Liver (tissue), 9 donors: ENCODE results near the gene SLC25A52. TPM values are rescaled to one million over a fixed set of nuclear protein-coding genes. Genes with fewer than 3 reads are reported as not detected.

Experiments
- DNase-seq: peaks from one replicate; pipeline ENCODE4 v3.0.0-alpha.2; 2017; ENCODE audit warnings: low spot score
- H3K27ac ChIP-seq, 2 donors: one replicate each; pipeline ENCODE4 v1.7.0; 2013; ENCODE audit warnings: inconsistent platforms in 2 of 2, low read length in 2 of 2, control low read depth in 1 of 2, low read depth in 1 of 2, mild to moderate bottlenecking in 1 of 2
- H3K27me3 ChIP-seq, 4 donors: one replicate each; pipeline versions ENCODE4 v1.6.1 to v1.7.0; 2013; ENCODE audit warnings: low read length in 3 of 4, inconsistent platforms in 1 of 4, mild to moderate bottlenecking in 1 of 4, moderate library complexity in 1 of 4; ENCODE audit not compliant: control insufficient read depth in 4 of 4, insufficient read depth in 4 of 4
- H3K36me3 ChIP-seq, 4 donors: one replicate each; pipeline versions ENCODE4 v1.6.1 to v1.7.0; 2013; ENCODE audit warnings: low read length in 3 of 4, mild to moderate bottlenecking in 3 of 4, low read depth in 1 of 4, moderate library complexity in 1 of 4; ENCODE audit not compliant: control insufficient read depth in 4 of 4, insufficient read depth in 3 of 4
- H3K4me1 ChIP-seq, 4 donors: one replicate each; pipeline versions ENCODE4 v1.6.1 to v1.7.0; 2013; ENCODE audit warnings: low read length in 3 of 4, mild to moderate bottlenecking in 3 of 4, moderate library complexity in 1 of 4; ENCODE audit not compliant: control insufficient read depth in 4 of 4, insufficient read depth in 4 of 4
- H3K4me3 ChIP-seq, 3 donors: one replicate each; pipeline versions ENCODE4 v1.6.1 to v1.7.0; 2013; ENCODE audit warnings: low read length in 3 of 3, control low read depth in 1 of 3, low read depth in 1 of 3, mild to moderate bottlenecking in 1 of 3
- H3K9ac ChIP-seq, 2 donors: one replicate each; pipeline ENCODE4 v1.7.0; 2013; ENCODE audit warnings: low read length in 2 of 2, mild to moderate bottlenecking in 2 of 2, moderate library complexity in 2 of 2, control low read depth in 1 of 2, low read depth in 1 of 2
- H3K9me3 ChIP-seq, 4 donors: one replicate each; pipeline versions ENCODE4 v1.6.1 to v1.7.0; 2013; ENCODE audit warnings: low read length in 3 of 4; ENCODE audit not compliant: control insufficient read depth in 4 of 4
- EGR1 ChIP-seq, 2 donors: IDR thresholded peaks; 2 replicates each; pipeline ENCODE4 v1.6.1; 2016 to 2018; ENCODE audit warnings: antibody characterized with exemption in 2 of 2, low read depth in 2 of 2
- FOXA1 ChIP-seq: IDR thresholded peaks from 2 replicates; pipeline ENCODE4 v1.6.1; 2016; ENCODE audit warnings: antibody characterized with exemption
- FOXA2 ChIP-seq: IDR thresholded peaks from 2 replicates; pipeline ENCODE4 v1.6.1; 2016; ENCODE audit warnings: antibody characterized with exemption
- GABPA ChIP-seq, 2 donors: IDR thresholded peaks in 1 of 2; conservative IDR thresholded peaks in 1 of 2; 2 replicates each; pipeline ENCODE4 v1.6.1; 2016; ENCODE audit warnings: antibody characterized with exemption in 2 of 2, mild to moderate bottlenecking in 1 of 2, moderate library complexity in 1 of 2
- HNF4A ChIP-seq, 2 donors: conservative IDR thresholded peaks; 2 replicates each; pipeline ENCODE4 v1.6.1; 2016; ENCODE audit warnings: antibody characterized with exemption in 2 of 2, mild to moderate bottlenecking in 2 of 2
- HNF4G ChIP-seq: IDR thresholded peaks from 2 replicates; pipeline ENCODE4 v1.6.1; 2016; ENCODE audit warnings: antibody characterized with exemption
- JUND ChIP-seq, 2 donors: IDR thresholded peaks; 2 replicates each; pipeline ENCODE4 v1.6.1; 2016; ENCODE audit warnings: antibody characterized with exemption in 2 of 2
- NR2F2 ChIP-seq: IDR thresholded peaks from 2 replicates; pipeline ENCODE4 v1.6.1; 2016; ENCODE audit warnings: antibody characterized with exemption
- RAD21 ChIP-seq, 2 donors: IDR thresholded peaks; 2 replicates each; pipeline ENCODE4 v1.6.1; 2016; ENCODE audit warnings: antibody characterized with exemption in 2 of 2, mild to moderate bottlenecking in 2 of 2
- RXRA ChIP-seq, 2 donors: IDR thresholded peaks; 2 replicates each; pipeline ENCODE4 v1.6.1; 2017 to 2018; ENCODE audit warnings: antibody characterized with exemption in 2 of 2, mild to moderate bottlenecking in 1 of 2
- SP1 ChIP-seq: IDR thresholded peaks from 2 replicates; pipeline ENCODE4 v1.6.1; 2018; ENCODE audit warnings: antibody characterized with exemption, mild to moderate bottlenecking
- TAF1 ChIP-seq: conservative IDR thresholded peaks from 2 replicates; pipeline ENCODE4 v1.6.1; 2016; ENCODE audit warnings: antibody characterized with exemption, mild to moderate bottlenecking
- YY1 ChIP-seq: IDR thresholded peaks from 2 replicates; pipeline ENCODE4 v1.6.1; 2016; ENCODE audit warnings: antibody characterized with exemption, mild to moderate bottlenecking
- WGBS: extraction: QIAGEN DNeasy Blood & Tissue Kit; methylation state at CpG from one replicate; pipeline ENCODE4 v1.1.7; 2013; 5-methylcytosine and 5-hydroxymethylcytosine counted together
- polyA plus RNA-seq, 2 donors: library from polyadenylated mRNA; stranded (reverse) in 1 of 2; unstranded in 1 of 2; fragments of 200-250 nt in 1 of 2; fragments of >200 nt in 1 of 2; fragmentation: Nextera tagmentation in 1 of 2; extraction: Ambion mirVana in 1 of 2; gene quantifications; one replicate each; pipeline versions ENCODE4 v1.2.1 to v1.2.3, GENCODE V29; 2013 to 2015
- total RNA-seq, 2 donors: library from RNA; depleted of rRNA; stranded (reverse); fragments of >200 nt; gene quantifications; one replicate each; pipeline ENCODE4 v1.2.3, GENCODE V29; 2014
- TF ChIP-seq, protein P1 (sequence below): IDR thresholded peaks from 2 replicates; pipeline ENCODE4 v1.6.1; 2016; ENCODE audit warnings: antibody characterized with exemption, mild to moderate bottlenecking
- TF ChIP-seq, protein P2 (sequence below): IDR thresholded peaks from 2 replicates; pipeline ENCODE4 v1.6.1; 2016; ENCODE audit warnings: antibody characterized with exemption
- TF ChIP-seq, protein P3 (sequence below): IDR thresholded peaks from 2 replicates; pipeline ENCODE4 v1.6.1; 2016; ENCODE audit warnings: antibody characterized with exemption
- TF ChIP-seq, protein P4 (sequence below): fragments of 150-350 bp; IDR thresholded peaks from 2 replicates; pipeline ENCODE4 v1.5.1; 2017; ENCODE audit warnings: improper control_type of control experiment, low read depth, low read length; ENCODE audit not compliant: missing input control
- TF ChIP-seq, protein P5 (sequence below): IDR thresholded peaks from 2 replicates; pipeline ENCODE4 v1.6.1; 2016; ENCODE audit warnings: antibody characterized with exemption
- donor health status: healthy.
- donor health status: healthy.
- donor health status: healthy.
- donor health status: healthy.
- donor health status: healthy.

The SLC25A52 gene
- total and polyA plus RNA-seq, 4 donors: 0.14 to 0.17 TPM; not detected in 2

DNA sequence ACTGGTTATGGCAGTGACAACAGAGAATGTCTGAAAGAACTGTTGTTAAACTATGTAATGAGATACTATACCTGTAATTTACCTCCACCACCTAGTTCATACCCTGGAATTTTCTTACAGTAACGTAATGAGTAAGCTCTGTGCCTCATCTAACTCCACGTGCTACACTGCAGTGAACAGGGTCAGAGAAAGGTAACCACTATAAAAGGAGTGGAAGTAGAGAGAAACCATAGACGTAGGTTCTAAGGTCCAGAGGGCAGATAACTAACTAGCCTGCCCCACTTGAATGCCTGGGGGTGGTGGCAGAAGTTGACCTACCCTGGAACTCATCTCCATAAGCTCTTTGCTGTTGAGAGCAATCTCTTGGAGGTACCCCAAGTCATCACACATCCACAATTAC is 44.3 kb downstream of the SLC25A52 start:
- Histone ChIP-seq H3K9me3 (peaks cover 0 to 1% (median 0%) of the 10 kb centered on the region in 4 donors), H3K27ac (no peak overlapping the region), H3K9ac (no peak overlapping the region), H3K36me3 (no peaks in the 10 kb centered on the region), H3K4me3 (no peak overlapping the region), H3K27me3 (no peaks in the 10 kb centered on the region), H3K4me1 (no peaks in the 10 kb centered on the region)
- no peak for DNase-seq
- WGBS: 76% methylated on average over 3 of the region's 3 CpGs
- TF ChIP-seq, protein P1, sequence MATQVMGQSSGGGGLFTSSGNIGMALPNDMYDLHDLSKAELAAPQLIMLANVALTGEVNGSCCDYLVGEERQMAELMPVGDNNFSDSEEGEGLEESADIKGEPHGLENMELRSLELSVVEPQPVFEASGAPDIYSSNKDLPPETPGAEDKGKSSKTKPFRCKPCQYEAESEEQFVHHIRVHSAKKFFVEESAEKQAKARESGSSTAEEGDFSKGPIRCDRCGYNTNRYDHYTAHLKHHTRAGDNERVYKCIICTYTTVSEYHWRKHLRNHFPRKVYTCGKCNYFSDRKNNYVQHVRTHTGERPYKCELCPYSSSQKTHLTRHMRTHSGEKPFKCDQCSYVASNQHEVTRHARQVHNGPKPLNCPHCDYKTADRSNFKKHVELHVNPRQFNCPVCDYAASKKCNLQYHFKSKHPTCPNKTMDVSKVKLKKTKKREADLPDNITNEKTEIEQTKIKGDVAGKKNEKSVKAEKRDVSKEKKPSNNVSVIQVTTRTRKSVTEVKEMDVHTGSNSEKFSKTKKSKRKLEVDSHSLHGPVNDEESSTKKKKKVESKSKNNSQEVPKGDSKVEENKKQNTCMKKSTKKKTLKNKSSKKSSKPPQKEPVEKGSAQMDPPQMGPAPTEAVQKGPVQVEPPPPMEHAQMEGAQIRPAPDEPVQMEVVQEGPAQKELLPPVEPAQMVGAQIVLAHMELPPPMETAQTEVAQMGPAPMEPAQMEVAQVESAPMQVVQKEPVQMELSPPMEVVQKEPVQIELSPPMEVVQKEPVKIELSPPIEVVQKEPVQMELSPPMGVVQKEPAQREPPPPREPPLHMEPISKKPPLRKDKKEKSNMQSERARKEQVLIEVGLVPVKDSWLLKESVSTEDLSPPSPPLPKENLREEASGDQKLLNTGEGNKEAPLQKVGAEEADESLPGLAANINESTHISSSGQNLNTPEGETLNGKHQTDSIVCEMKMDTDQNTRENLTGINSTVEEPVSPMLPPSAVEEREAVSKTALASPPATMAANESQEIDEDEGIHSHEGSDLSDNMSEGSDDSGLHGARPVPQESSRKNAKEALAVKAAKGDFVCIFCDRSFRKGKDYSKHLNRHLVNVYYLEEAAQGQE: no peak
- no peak for TF ChIP-seq GABPA (IDR thresholded peaks at IDR 0.05 in 1 of 2, conservative IDR thresholded peaks at IDR 0.05 in 1 of 2)
- TF ChIP-seq, protein P2, sequence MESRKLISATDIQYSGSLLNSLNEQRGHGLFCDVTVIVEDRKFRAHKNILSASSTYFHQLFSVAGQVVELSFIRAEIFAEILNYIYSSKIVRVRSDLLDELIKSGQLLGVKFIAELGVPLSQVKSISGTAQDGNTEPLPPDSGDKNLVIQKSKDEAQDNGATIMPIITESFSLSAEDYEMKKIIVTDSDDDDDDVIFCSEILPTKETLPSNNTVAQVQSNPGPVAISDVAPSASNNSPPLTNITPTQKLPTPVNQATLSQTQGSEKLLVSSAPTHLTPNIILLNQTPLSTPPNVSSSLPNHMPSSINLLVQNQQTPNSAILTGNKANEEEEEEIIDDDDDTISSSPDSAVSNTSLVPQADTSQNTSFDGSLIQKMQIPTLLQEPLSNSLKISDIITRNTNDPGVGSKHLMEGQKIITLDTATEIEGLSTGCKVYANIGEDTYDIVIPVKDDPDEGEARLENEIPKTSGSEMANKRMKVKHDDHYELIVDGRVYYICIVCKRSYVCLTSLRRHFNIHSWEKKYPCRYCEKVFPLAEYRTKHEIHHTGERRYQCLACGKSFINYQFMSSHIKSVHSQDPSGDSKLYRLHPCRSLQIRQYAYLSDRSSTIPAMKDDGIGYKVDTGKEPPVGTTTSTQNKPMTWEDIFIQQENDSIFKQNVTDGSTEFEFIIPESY: no peak
- no peak for TF ChIP-seq JUND (IDR thresholded peaks at IDR 0.05)
- TF ChIP-seq FOXA1: no peak
- TF ChIP-seq, protein P3, sequence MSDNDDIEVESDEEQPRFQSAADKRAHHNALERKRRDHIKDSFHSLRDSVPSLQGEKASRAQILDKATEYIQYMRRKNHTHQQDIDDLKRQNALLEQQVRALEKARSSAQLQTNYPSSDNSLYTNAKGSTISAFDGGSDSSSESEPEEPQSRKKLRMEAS: no peak
- TF ChIP-seq RAD21 (IDR thresholded peaks at IDR 0.05): no peak
- no peak for TF ChIP-seq EGR1 (IDR thresholded peaks at IDR 0.05; ENCODE audit: low read depth in 2 of 2)
- TF ChIP-seq SP1: no peak
- TF ChIP-seq TAF1: no peak
- TF ChIP-seq RXRA (IDR thresholded peaks at IDR 0.05): no peak
- TF ChIP-seq HNF4G: no peak
- no peak for TF ChIP-seq FOXA2
- TF ChIP-seq HNF4A (conservative IDR thresholded peaks at IDR 0.05): no peak
- TF ChIP-seq, protein P4, sequence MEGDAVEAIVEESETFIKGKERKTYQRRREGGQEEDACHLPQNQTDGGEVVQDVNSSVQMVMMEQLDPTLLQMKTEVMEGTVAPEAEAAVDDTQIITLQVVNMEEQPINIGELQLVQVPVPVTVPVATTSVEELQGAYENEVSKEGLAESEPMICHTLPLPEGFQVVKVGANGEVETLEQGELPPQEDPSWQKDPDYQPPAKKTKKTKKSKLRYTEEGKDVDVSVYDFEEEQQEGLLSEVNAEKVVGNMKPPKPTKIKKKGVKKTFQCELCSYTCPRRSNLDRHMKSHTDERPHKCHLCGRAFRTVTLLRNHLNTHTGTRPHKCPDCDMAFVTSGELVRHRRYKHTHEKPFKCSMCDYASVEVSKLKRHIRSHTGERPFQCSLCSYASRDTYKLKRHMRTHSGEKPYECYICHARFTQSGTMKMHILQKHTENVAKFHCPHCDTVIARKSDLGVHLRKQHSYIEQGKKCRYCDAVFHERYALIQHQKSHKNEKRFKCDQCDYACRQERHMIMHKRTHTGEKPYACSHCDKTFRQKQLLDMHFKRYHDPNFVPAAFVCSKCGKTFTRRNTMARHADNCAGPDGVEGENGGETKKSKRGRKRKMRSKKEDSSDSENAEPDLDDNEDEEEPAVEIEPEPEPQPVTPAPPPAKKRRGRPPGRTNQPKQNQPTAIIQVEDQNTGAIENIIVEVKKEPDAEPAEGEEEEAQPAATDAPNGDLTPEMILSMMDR: no peak
- TF ChIP-seq, protein P5, sequence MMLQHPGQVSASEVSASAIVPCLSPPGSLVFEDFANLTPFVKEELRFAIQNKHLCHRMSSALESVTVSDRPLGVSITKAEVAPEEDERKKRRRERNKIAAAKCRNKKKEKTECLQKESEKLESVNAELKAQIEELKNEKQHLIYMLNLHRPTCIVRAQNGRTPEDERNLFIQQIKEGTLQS: no peak
- TF ChIP-seq NR2F2: no peak
- TF ChIP-seq YY1: no peak
